HCT116 (cell line): ENCODE measurements around the gene RBMX2. TPM values are rescaled to one million over a fixed set of nuclear protein-coding genes. Genes with fewer than 3 reads are reported as not detected.

Experiments
- ATAC-seq: fragments of 200-7000 bp; cut with Tn5 transposase; 2 replicates; pipeline ENCODE4 v1.9.1; 2020; ENCODE audit warnings: mild to moderate bottlenecking, moderate library complexity
- BruUV-seq: library from RNA; stranded (reverse); fragments of 400-500 nt; replicated peaks from 2 replicates; lab custom pipeline; 2021; lab: Mats Ljungman, UMichigan
- CTCF ChIA-PET: fragments of 300-600 bp; sonication (Branson Sonifier 250); formaldehyde crosslinking; loops from one replicate; lab custom pipeline; 2021; ENCODE audit warnings: antibody characterized with exemption; lab: Charles Lee
- POLR2A ChIA-PET: fragments of 300-600, 350-600 bp; sonication (Branson Sonifier 250); formaldehyde crosslinking; loops from one replicate; lab custom pipeline; 2021; ENCODE audit warnings: antibody characterized with exemption; lab: Charles Lee
- RAD21 ChIA-PET, 2 experiments: fragments of 300-600 bp; sonication (Branson Sonifier 250); formaldehyde crosslinking; loops; one replicate each; lab custom pipeline; 2023; ENCODE audit warnings: low total read pairs in 2 of 2; ENCODE audit not compliant: uncharacterized antibody in 2 of 2, unreplicated experiment in 2 of 2, low non-redundant PET in 1 of 2; lab: Charles Lee
- DNase-seq: peaks from one replicate; pipeline ENCODE4 v3.0.0-alpha.2; 2010; ENCODE audit warnings: low read depth, low spot score
- H2AFZ ChIP-seq: fragments of 200-600 bp; shearing (Covaris generic), sonication (generic); 2 replicates; pipeline ENCODE4 v1.6.1; 2017; ENCODE audit warnings: low read depth, mixed run types, mixed read lengths, antibody characterized with exemption, low read length; ENCODE audit not compliant: poor library complexity, severe bottlenecking
- H3K27ac ChIP-seq: 2 replicates; pipeline ENCODE4 v1.5.1; 2012; ENCODE audit warnings: low read depth, low read length
- H3K27me3 ChIP-seq: fragments of 200-600 bp; sonication (generic); 2 replicates; pipeline ENCODE4 v1.6.1; 2016; ENCODE audit warnings: mixed run types, low read length, mixed read lengths; ENCODE audit not compliant: insufficient read depth
- H3K36me3 ChIP-seq, 2 experiments: fragments of 200-500 bp in 1 of 2; fragments of 200-600 bp in 1 of 2; sonication (Bioruptor generic) in 1 of 2; sonication (generic) in 1 of 2; 2 replicates each; pipeline versions ENCODE4 v1.5.1 to v1.6.1; 2014 to 2016; ENCODE audit warnings: low read length in 2 of 2, inconsistent platforms in 1 of 2, mixed read lengths in 1 of 2, mixed run types in 1 of 2; ENCODE audit not compliant: insufficient read depth in 2 of 2, control insufficient read depth in 1 of 2
- H3K4me1 ChIP-seq, 2 experiments: fragments of 200-600 bp in 1 of 2; sonication (generic) in 1 of 2; 2 replicates each; pipeline versions ENCODE4 v1.5.1 to v1.6.1; 2012 to 2017; ENCODE audit warnings: low read length in 2 of 2, inconsistent platforms in 1 of 2, mild to moderate bottlenecking in 1 of 2, mixed read lengths in 1 of 2, mixed run types in 1 of 2, moderate library complexity in 1 of 2; ENCODE audit not compliant: insufficient read depth in 2 of 2, control insufficient read depth in 1 of 2
- H3K4me2 ChIP-seq: fragments of 200-600 bp; sonication (generic); 2 replicates; pipeline ENCODE4 v1.6.1; 2017; ENCODE audit warnings: mixed run types, low read length, mixed read lengths
- H3K4me3 ChIP-seq, 2 experiments: fragments of 200-600 bp in 1 of 2; sonication (generic) in 1 of 2; replicated peaks in 1 of 2; 2 replicates each; pipeline ENCODE4 v1.5.1; 2011 to 2016; ENCODE audit warnings: low read length in 2 of 2, control low read depth in 1 of 2, low read depth in 1 of 2, mild to moderate bottlenecking in 1 of 2, mixed read lengths in 1 of 2, mixed run types in 1 of 2
- H3K79me2 ChIP-seq: fragments of 200-600 bp; sonication (generic); 2 replicates; pipeline ENCODE4 v1.6.1; 2017; ENCODE audit warnings: mild to moderate bottlenecking, mixed run types, low read length, moderate library complexity, mixed read lengths; ENCODE audit not compliant: insufficient read depth
- H3K9ac ChIP-seq: fragments of 200-600 bp; sonication (generic); 2 replicates; pipeline ENCODE4 v1.6.1; 2016; ENCODE audit warnings: low read length, mixed read lengths
- H3K9me2 ChIP-seq: fragments of 200-600 bp; sonication (generic), shearing (Covaris generic); 2 replicates; pipeline ENCODE4 v1.6.1; 2017; ENCODE audit warnings: mixed run types, mild to moderate bottlenecking, moderate library complexity; ENCODE audit not compliant: insufficient read depth
- H3K9me3 ChIP-seq, 2 experiments: fragments of 200-500 bp in 1 of 2; fragments of 200-600 bp in 1 of 2; sonication (Bioruptor generic) in 1 of 2; sonication (generic) in 1 of 2; 2 replicates each; pipeline ENCODE4 v1.6.1; 2014 to 2017; ENCODE audit warnings: low read length in 2 of 2, mixed read lengths in 2 of 2, inconsistent platforms in 1 of 2, low read depth in 1 of 2, mild to moderate bottlenecking in 1 of 2, mixed run types in 1 of 2, moderate library complexity in 1 of 2; ENCODE audit not compliant: control insufficient read depth in 1 of 2, insufficient read depth in 1 of 2
- H4K20me1 ChIP-seq: fragments of 200-600 bp; sonication (generic), shearing (Covaris generic); 2 replicates; pipeline ENCODE4 v1.6.1; 2017; ENCODE audit warnings: mixed run types, mild to moderate bottlenecking, moderate library complexity; ENCODE audit not compliant: insufficient read depth
- CEBPB ChIP-seq: IDR thresholded peaks from 2 replicates; pipeline ENCODE4 v1.6.1; 2012; ENCODE audit warnings: low read depth
- CTCF ChIP-seq, 3 experiments: fragments of 200-600 bp in 1 of 3; sonication (generic) in 1 of 3; IDR thresholded peaks in 2 of 3; conservative IDR thresholded peaks in 1 of 3; 2 replicates each; pipeline ENCODE4 v1.5.1; 2012 to 2017; ENCODE audit warnings: low read depth in 2 of 3, low read length in 2 of 3, antibody characterized with exemption in 1 of 3, borderline replicate concordance in 1 of 3, control low read depth in 1 of 3, mild to moderate bottlenecking in 1 of 3, mixed read lengths in 1 of 3, mixed run types in 1 of 3, moderate library complexity in 1 of 3; ENCODE audit not compliant: insufficient read depth in 1 of 3
- ELF1 ChIP-seq: IDR thresholded peaks from 2 replicates; pipeline ENCODE4 v1.6.1; 2012; ENCODE audit warnings: low read depth, borderline replicate concordance
- EZH2 ChIP-seq: fragments of 200-600 bp; sonication (generic); IDR thresholded peaks from 2 replicates; pipeline ENCODE4 v1.6.1; 2017; ENCODE audit warnings: antibody characterized with exemption, mixed run types
- EZH2phosphoT487 ChIP-seq: fragments of 200-600 bp; IDR thresholded peaks from 2 replicates; pipeline ENCODE4 v1.6.1; 2018; ENCODE audit warnings: antibody characterized with exemption, borderline replicate concordance
- JUND ChIP-seq: IDR thresholded peaks from 2 replicates; pipeline ENCODE4 v1.6.1; 2012
- RAD21 ChIP-seq: IDR thresholded peaks from 2 replicates; pipeline ENCODE4 v1.6.1; 2012; ENCODE audit warnings: low read depth, mild to moderate bottlenecking
- REST ChIP-seq: IDR thresholded peaks from 2 replicates; pipeline ENCODE4 v1.6.1; 2012; ENCODE audit warnings: low read depth
- SP1 ChIP-seq: IDR thresholded peaks from 2 replicates; pipeline ENCODE4 v1.6.1; 2012; ENCODE audit warnings: low read depth
- SRF ChIP-seq: IDR thresholded peaks from 2 replicates; pipeline ENCODE4 v1.6.1; 2012; ENCODE audit warnings: low read depth
- YY1 ChIP-seq: IDR thresholded peaks from 2 replicates; pipeline ENCODE4 v1.6.1; 2011; ENCODE audit warnings: low read length, low read depth, moderate library complexity, mild to moderate bottlenecking; ENCODE audit not compliant: insufficient replicate concordance; ENCODE audit errors: extremely low read depth
- ZBTB33 ChIP-seq: IDR thresholded peaks from 2 replicates; pipeline ENCODE4 v1.6.1; 2011; ENCODE audit warnings: mild to moderate bottlenecking, low read length, moderate library complexity; ENCODE audit not compliant: insufficient replicate concordance; ENCODE audit errors: extremely low read depth
- ZFX ChIP-seq: fragments of 450-650 bp; IDR thresholded peaks from 2 replicates; pipeline ENCODE4 v1.6.1; 2017
- ZNF274 ChIP-seq: fragments of 200-500 bp; sonication (Bioruptor generic); IDR thresholded peaks from 2 replicates; pipeline ENCODE4 v1.6.1; 2014; ENCODE audit warnings: mild to moderate bottlenecking, low read depth, low read length, inconsistent platforms
- intact Hi-C: fragments of 100-400 bp; cut with micrococcal nuclease; formaldehyde crosslinking; loops from 2 replicates; pipeline ENCODE4 v1.10.0; 2022
- total RNA-seq: library from RNA; stranded (reverse); gene quantifications from one replicate; pipeline ENCODE4 v1.2.1, GENCODE V29; 2021; ENCODE audit not compliant: unreplicated experiment

Gene RBMX2
- total RNA-seq, 1 experiment from 2014 or later, result 18.9 TPM

GRCh38 chrX:130415201-130415600 is 13.4 kb downstream of the RBMX2 start:
- H3K36me3 ChIP-seq, result 0 out of 4 replicates have a peak, but pooled peaks cover 0 to 4% of the 10 kb centered on the region in 2 experiments
- H3K9me3 ChIP-seq, result no peaks in the 10 kb centered on the region
- TF ChIP-seq ELF1 (no peak), ZBTB33 (no peak), ZNF274 (no peak), YY1 (no peak), EZH2 (no peak)
- no peak overlapping the region for H3K9ac ChIP-seq
- ChIA-PET POLR2A (no interaction called here), CTCF (no interaction called here), RAD21 (no interaction called here)
- no peaks in the 10 kb centered on the region for H3K27me3 ChIP-seq
- DNase-seq (no peak), ATAC-seq (no peak)
- H3K4me3 ChIP-seq, result no peak overlapping the region
- no TSS peak for BruUV-seq
- no peaks in the 10 kb centered on the region for H4K20me1 ChIP-seq
- intact Hi-C loops, result no loop called here
- no peak overlapping the region for H3K4me2 ChIP-seq
- no peak overlapping the region for H2AFZ ChIP-seq
- no peak overlapping the region for H3K27ac ChIP-seq
- H3K4me1 ChIP-seq, result no peaks in the 10 kb centered on the region
- no peaks in the 10 kb centered on the region for H3K9me2 ChIP-seq
- no peaks in the 10 kb centered on the region for H3K79me2 ChIP-seq

GRCh38 chrX:130416785-130417184 is 15.0 kb downstream of the RBMX2 start:
- RAD21 ChIA-PET, result no interaction called here
- no peaks in the 10 kb centered on the region for H4K20me1 ChIP-seq
- ATAC-seq, result no peak
- no TSS peak for BruUV-seq
- H3K27ac ChIP-seq, result no peak overlapping the region
- H3K9me3 ChIP-seq, result no peaks in the 10 kb centered on the region
- no peak overlapping the region for H3K4me2 ChIP-seq
- POLR2A ChIA-PET, result no interaction called here
- DNase-seq, result no peak
- CTCF ChIA-PET, result no interaction called here
- intact Hi-C loops, result no loop called here
- H3K79me2 ChIP-seq, result no peaks in the 10 kb centered on the region
- no peak overlapping the region for H2AFZ ChIP-seq
- no peaks in the 10 kb centered on the region for H3K36me3 ChIP-seq
- H3K27me3 ChIP-seq, result no peaks in the 10 kb centered on the region
- TF ChIP-seq CEBPB (no peak), CTCF (IDR thresholded peaks at IDR 0.05 in 2 of 3, conservative IDR thresholded peaks at IDR 0.05 in 1 of 3; ENCODE audit: borderline replicate concordance in 1 of 3, insufficient read depth in 1 of 3, low read depth in 2 of 3, low read length in 2 of 3) (no peak), EZH2phosphoT487 (no peak), JUND (no peak), SRF (no peak), ZNF274 (no peak), SP1 (no peak), RAD21 (no peak), REST (no peak), ZFX (no peak)
- H3K9ac ChIP-seq, result no peak overlapping the region
- H3K4me1 ChIP-seq, result no peaks in the 10 kb centered on the region
- no peaks in the 10 kb centered on the region for H3K9me2 ChIP-seq
- no peak overlapping the region for H3K4me3 ChIP-seq
